PC-3 (cell line): ENCODE measurements around the gene SLC7A6. TPM values are rescaled to one million over a fixed set of nuclear protein-coding genes. Genes with fewer than 3 reads are reported as not detected.

Source experiments
- ATAC-seq: fragments of 200-7000 bp; cut with Tn5 transposase; 2 replicates; pipeline ENCODE4 v1.9.1; 2020; ENCODE audit warnings: mild to moderate bottlenecking, moderate library complexity
- BruUV-seq: library from RNA; stranded (reverse); fragments of 400-500 nt; replicated peaks from 2 replicates; lab custom pipeline; 2021; lab: Mats Ljungman, UMichigan
- CTCF ChIA-PET: fragments of 300-600 bp; sonication (Branson Sonifier 250); formaldehyde crosslinking; loops from one replicate; lab custom pipeline; 2022; ENCODE audit warnings: antibody characterized with exemption; lab: Charles Lee
- POLR2A ChIA-PET: fragments of 300-600 bp; sonication (Branson Sonifier 250); formaldehyde crosslinking; loops from one replicate; lab custom pipeline; 2022; ENCODE audit warnings: antibody characterized with exemption; ENCODE audit not compliant: unreplicated experiment; lab: Charles Lee
- DNase-seq: peaks from one replicate; pipeline ENCODE4 v3.0.0-alpha.2; 2015
- H2AFZ ChIP-seq: fragments of 300-600 bp; sonication (generic); 2 replicates; pipeline ENCODE4 v1.6.0; 2016; ENCODE audit warnings: antibody characterized with exemption, low read length
- H3F3A ChIP-seq: fragments of 300-600 bp; sonication (generic); one replicate; pipeline ENCODE4 v1.6.0; 2017; ENCODE audit warnings: antibody characterized with exemption, low read length, control low read depth, mild to moderate bottlenecking; ENCODE audit not compliant: unreplicated experiment
- H3K27ac ChIP-seq: fragments of 300-600 bp; sonication (generic); 2 replicates; pipeline ENCODE4 v1.5.1; 2016; ENCODE audit warnings: mild to moderate bottlenecking, low read length
- H3K27me3 ChIP-seq: fragments of 300-600 bp; sonication (generic); 2 replicates; pipeline ENCODE4 v1.6.1; 2016; ENCODE audit warnings: low read length, mixed read lengths
- H3K36me3 ChIP-seq: fragments of 300-600 bp; sonication (generic); 2 replicates; pipeline ENCODE4 v1.6.1; 2016; ENCODE audit warnings: low read depth, mixed run types, low read length, mixed read lengths
- H3K4me1 ChIP-seq: fragments of 300-600 bp; sonication (generic); 2 replicates; pipeline ENCODE4 v1.5.1; 2016; ENCODE audit warnings: low read length; ENCODE audit not compliant: insufficient read depth
- H3K4me2 ChIP-seq: fragments of 300-600 bp; sonication (generic); 2 replicates; pipeline ENCODE4 v1.6.0; 2016; ENCODE audit warnings: low read length
- H3K4me3 ChIP-seq: fragments of 300-600 bp; sonication (generic); 2 replicates; pipeline ENCODE4 v1.5.1; 2016; ENCODE audit warnings: mild to moderate bottlenecking, low read length, mixed read lengths
- H3K79me2 ChIP-seq: fragments of 300-600 bp; sonication (generic); 2 replicates; pipeline ENCODE4 v1.6.1; 2017; ENCODE audit warnings: low read length, mixed read lengths
- H3K9ac ChIP-seq: fragments of 300-600 bp; sonication (generic); 2 replicates; pipeline ENCODE4 v1.6.0; 2016; ENCODE audit warnings: mild to moderate bottlenecking, low read length
- H3K9me2 ChIP-seq: fragments of 300-600 bp; sonication (generic); replicated peaks from 2 replicates; pipeline ENCODE4 v1.6.1; 2016; ENCODE audit warnings: mixed run types, low read length, mixed read lengths
- H3K9me3 ChIP-seq: fragments of 300-600 bp; sonication (generic); 2 replicates; pipeline ENCODE4 v1.6.1; 2016; ENCODE audit warnings: low read length, mixed read lengths
- H4K20me1 ChIP-seq: fragments of 300-600 bp; sonication (generic); 2 replicates; pipeline ENCODE4 v1.6.1; 2016; ENCODE audit warnings: low read length, mixed read lengths
- EZH2 ChIP-seq: fragments of 300-600 bp; sonication (generic); IDR thresholded peaks from one replicate; pipeline ENCODE4 v1.6.1; 2017; ENCODE audit warnings: antibody characterized with exemption, mild to moderate bottlenecking, low read length; ENCODE audit not compliant: unreplicated experiment
- EZH2phosphoT487 ChIP-seq: fragments of 300-600 bp; sonication (generic); IDR thresholded peaks from 2 replicates; pipeline ENCODE4 v1.6.1; 2018; ENCODE audit warnings: mild to moderate bottlenecking, antibody characterized with exemption, low read length, borderline replicate concordance
- intact Hi-C: fragments of 100-400 bp; cut with micrococcal nuclease; formaldehyde crosslinking; loops from 2 replicates; pipeline ENCODE4 v1.9.0; 2023
- total RNA-seq: library from RNA; depleted of rRNA; stranded (reverse); fragments of >200 nt; gene quantifications from 2 replicates; pipeline ENCODE4 v1.2.3, GENCODE V29; 2014
- TF ChIP-seq, protein P1 (sequence below): fragments of 300-600 bp; sonication (generic); conservative IDR thresholded peaks from 2 replicates; pipeline ENCODE4 v1.5.1; 2017; ENCODE audit warnings: antibody characterized with exemption, low read depth, mild to moderate bottlenecking, low read length

The SLC7A6 gene
- total RNA-seq, 1 experiment from 2014 or later, result 24.7 TPM

DNA sequence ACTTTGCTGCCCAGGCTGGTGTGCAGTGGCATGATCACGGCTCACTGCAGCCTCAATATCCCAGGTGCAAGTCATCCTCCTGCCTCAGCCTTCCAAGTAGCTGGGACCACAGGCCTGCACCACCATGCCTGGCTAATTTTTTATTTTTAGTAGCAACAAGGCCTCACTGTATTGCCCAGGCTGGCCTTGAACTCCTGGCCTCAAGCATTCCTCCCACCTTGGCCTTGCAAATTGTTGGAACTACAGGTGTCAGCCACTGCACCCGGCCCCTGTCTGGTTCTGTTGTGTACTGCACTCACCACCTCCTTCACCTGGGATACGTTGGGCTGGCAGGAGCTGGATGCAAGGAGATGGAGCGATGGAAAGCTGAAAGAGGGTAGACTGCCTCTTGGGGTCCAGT, 10.6 kb upstream of the SLC7A6 start:
- intact Hi-C loops, result no loop called here
- Histone ChIP-seq H3K4me2 (no peak overlapping the region), H3K4me3 (no peak overlapping the region), H3K79me2 (no peaks in the 10 kb centered on the region), H3K27me3 (no peaks in the 10 kb centered on the region), H3K9me2 (no peaks in the 10 kb centered on the region), H3F3A (peaks cover 4% of the 10 kb centered on the region), H3K36me3 (no peaks in the 10 kb centered on the region; the same call in 1 of the 2 replicates), H2AFZ (no peak overlapping the region), H3K27ac (no peak overlapping the region), H3K9ac (no peak overlapping the region), H4K20me1 (no peaks in the 10 kb centered on the region), H3K9me3 (no peaks in the 10 kb centered on the region), H3K4me1 (peaks cover 18% of the 10 kb centered on the region)
- POLR2A ChIA-PET, result no interaction called here
- DNase-seq (no peak), ATAC-seq (no peak)
- TF ChIP-seq EZH2, result no peak
- TF ChIP-seq, protein P1, sequence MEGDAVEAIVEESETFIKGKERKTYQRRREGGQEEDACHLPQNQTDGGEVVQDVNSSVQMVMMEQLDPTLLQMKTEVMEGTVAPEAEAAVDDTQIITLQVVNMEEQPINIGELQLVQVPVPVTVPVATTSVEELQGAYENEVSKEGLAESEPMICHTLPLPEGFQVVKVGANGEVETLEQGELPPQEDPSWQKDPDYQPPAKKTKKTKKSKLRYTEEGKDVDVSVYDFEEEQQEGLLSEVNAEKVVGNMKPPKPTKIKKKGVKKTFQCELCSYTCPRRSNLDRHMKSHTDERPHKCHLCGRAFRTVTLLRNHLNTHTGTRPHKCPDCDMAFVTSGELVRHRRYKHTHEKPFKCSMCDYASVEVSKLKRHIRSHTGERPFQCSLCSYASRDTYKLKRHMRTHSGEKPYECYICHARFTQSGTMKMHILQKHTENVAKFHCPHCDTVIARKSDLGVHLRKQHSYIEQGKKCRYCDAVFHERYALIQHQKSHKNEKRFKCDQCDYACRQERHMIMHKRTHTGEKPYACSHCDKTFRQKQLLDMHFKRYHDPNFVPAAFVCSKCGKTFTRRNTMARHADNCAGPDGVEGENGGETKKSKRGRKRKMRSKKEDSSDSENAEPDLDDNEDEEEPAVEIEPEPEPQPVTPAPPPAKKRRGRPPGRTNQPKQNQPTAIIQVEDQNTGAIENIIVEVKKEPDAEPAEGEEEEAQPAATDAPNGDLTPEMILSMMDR, result no peak
- CTCF ChIA-PET, result no interaction called here
- no TSS peak for BruUV-seq

DNA sequence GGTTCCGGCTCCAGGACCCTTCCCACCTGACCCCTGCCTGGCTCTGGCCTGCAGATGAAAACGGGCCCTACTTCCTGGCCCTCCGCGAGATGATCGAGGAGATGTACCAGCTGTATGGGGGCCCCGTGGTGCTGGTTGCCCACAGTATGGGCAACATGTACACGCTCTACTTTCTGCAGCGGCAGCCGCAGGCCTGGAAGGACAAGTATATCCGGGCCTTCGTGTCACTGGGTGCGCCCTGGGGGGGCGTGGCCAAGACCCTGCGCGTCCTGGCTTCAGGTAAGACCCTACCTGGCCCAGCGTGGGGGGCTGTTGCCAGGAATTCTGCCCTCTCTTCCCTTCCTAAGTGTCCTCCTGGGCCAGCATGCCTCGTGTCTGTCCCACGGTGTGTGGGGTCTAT, 8.6 kb upstream of the SLC7A6 start:
- Histone ChIP-seq H3K9me3 (no peaks in the 10 kb centered on the region), H3F3A (peaks cover 4% of the 10 kb centered on the region), H2AFZ (no peak overlapping the region), H3K36me3 (no peaks in the 10 kb centered on the region; the same call in 1 of the 2 replicates), H3K4me3 (no peak overlapping the region), H3K9ac (no peak overlapping the region), H3K4me2 (no peak overlapping the region), H4K20me1 (no peaks in the 10 kb centered on the region), H3K27ac (no peak overlapping the region), H3K79me2 (no peaks in the 10 kb centered on the region), H3K9me2 (no peaks in the 10 kb centered on the region), H3K4me1 (peaks cover 18% of the 10 kb centered on the region), H3K27me3 (no peaks in the 10 kb centered on the region)
- TF ChIP-seq, protein P1, result no peak
- no peak for TF ChIP-seq EZH2phosphoT487
- TF ChIP-seq EZH2, result no peak
- DNase-seq, result no peak
- ATAC-seq, result no peak
- intact Hi-C loops, result no loop called here
- CTCF ChIA-PET, result no interaction called here
- BruUV-seq, result no TSS peak
- POLR2A ChIA-PET, result no interaction called here

DNA sequence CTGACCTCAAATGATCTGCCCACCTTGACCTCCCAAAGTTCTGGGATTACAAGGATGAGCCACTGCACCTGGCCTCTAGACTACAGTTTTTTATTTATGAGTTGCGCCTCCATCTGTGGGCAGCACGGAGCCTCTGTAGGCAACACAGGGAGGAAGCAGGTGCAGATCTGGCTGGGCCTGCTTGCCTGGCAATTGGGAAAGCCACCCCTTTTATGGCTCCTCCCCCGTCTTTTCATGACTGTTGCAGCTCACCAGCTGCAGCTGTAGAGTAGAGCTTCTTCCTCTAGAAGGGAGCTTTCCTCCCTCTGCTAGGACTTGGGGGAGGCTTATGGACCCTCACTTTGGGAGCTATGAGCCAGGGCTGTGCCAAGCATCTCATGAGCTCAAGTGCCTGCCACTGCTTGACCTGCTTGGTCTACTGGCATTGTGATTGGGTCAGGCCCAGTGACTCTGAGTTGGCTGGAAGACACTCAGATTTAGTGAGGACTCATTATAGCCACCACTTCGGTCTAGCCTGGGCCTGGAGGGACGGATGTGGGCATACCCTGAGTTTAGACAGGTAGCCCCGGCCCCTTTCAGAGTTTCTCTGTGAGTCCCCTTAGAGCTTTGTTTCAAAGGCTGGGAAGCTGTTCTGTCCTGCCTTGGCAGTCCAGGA, 6.9 kb upstream of the SLC7A6 start:
- POLR2A ChIA-PET, result interaction anchor here (0.6 kb wide), 1 partner anchor 186 kb away, joined by 5 read pairs; no protein-coding TSS in a partner anchor

More for the DNA sequence above, 6.9 kb upstream of the SLC7A6 start:
- TF ChIP-seq EZH2 (no peak), EZH2phosphoT487 (no peak)
- TF ChIP-seq, protein P1, result no peak
- CTCF ChIA-PET, result interaction anchor here (0.5 to 0.9 kb wide), 2 partner anchors 62 to 130 kb away, joined by 3 to 4 read pairs; no protein-coding TSS in a partner anchor
- no peaks in the 10 kb centered on the region for H3K79me2 ChIP-seq
- H4K20me1 ChIP-seq, result no peaks in the 10 kb centered on the region
- peak overlapping the region; percentile 44 for H3K4me2 ChIP-seq
- BruUV-seq, result no TSS peak
- no peak overlapping the region for H2AFZ ChIP-seq
- peaks cover 4% of the 10 kb centered on the region for H3F3A ChIP-seq
- peak overlapping the region; percentile 83 for H3K27ac ChIP-seq
- intact Hi-C loops, result no loop called here
- H3K4me3 ChIP-seq, result no peak overlapping the region
- H3K9me3 ChIP-seq, result no peaks in the 10 kb centered on the region
- no peaks in the 10 kb centered on the region; the same call in none of the 2 replicates for H3K36me3 ChIP-seq
- H3K9me2 ChIP-seq, result no peaks in the 10 kb centered on the region
- no peaks in the 10 kb centered on the region for H3K27me3 ChIP-seq
- DNase-seq (peak; percentile 22), ATAC-seq (peak; percentile 4)
- peak overlapping the region; percentile 40 for H3K9ac ChIP-seq
- H3K4me1 ChIP-seq, result peaks cover 18% of the 10 kb centered on the region
